HG03457 (cell line): ENCODE data around the gene MRPL21.

Experiments
- ATAC-seq: cut with Tn5 transposase; IDR thresholded peaks from one replicate; pipeline ENCODE4 v1.9.1; 2021; ENCODE audit warnings: moderate number of reproducible peaks; ENCODE audit not compliant: unreplicated experiment

The MRPL21 gene

DNA sequence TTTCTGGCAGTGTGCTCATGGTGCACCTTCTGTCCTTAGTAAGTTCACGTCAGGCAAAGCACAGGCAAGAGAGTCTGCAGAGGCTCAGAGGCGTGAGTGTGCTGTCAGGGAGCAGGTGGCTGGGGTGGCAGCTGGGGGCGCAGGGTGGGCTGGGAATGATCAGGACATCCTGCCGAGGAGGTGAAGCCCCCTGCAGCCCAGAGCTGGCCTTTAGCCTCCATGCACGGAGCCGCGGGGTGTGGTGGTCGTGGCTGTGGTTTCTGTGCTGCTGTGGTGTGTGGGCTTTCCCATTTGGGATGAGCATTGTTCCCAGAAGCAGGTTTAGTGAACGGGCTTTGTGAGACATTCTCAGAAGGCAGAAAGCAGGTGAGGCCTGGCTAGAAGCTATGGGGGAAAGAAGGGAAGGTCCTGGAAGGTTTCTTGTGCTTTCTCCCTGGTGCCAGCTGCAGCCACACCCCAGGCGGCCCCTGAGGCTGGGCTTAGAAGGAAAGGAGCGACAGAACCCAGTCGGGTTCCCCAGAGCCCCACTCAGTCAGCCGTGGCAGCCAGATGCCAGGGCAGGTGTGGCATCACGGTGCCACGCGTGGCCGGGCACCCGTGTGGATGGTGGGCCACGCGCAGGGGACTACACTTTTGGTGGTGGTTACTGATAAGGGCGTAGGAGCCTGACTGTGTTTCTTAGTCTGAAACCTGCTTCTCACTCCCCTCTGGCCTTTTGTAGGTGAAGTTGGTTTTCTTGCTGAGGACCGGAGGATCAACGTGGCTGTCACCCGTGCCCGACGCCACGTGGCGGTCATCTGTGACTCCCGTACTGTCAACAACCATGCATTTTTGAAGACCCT, 32.1 kb upstream of the MRPL21 start:
- ATAC-seq: no peak

DNA sequence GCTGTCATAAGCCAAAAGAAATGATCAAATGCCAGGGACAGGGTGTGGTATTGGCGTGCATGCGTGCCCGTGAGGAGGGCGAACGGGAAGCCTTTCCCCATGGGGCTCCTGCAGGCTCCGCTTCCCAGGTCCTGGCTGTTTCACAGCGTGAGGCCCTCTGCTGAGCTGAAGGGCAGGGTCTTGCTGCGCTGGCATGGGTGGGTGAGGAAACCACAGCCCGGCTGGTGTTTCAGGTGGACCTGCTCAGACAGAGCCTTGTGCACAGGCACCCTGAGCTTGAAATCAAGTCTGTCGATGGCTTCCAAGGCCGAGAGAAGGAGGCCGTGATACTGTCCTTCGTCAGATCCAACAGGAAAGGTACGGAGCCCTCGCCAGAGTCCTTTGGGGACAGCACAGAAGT, 31.4 kb upstream of the MRPL21 start:
- ATAC-seq: no peak

DNA sequence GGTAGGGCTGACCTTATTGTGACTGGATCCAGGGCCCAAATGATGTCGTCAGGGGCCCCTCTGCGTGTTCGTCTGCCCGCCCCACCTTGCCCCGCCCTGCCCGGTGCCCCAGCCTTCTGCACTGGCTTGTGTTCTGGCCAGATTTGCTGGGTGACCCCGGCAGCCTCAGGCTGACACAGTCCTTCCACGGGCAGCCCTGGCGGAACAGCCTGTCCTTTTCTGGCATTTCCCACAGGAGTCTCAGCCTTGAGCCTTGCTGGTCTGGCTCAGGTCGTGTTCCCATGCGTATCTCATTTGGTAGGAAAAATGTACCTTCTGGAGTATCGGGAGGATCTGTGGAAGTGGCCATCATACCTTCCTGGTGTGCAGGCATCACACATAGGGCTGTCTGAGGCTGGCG, 31.0 kb upstream of the MRPL21 start:
- ATAC-seq: no peak

DNA sequence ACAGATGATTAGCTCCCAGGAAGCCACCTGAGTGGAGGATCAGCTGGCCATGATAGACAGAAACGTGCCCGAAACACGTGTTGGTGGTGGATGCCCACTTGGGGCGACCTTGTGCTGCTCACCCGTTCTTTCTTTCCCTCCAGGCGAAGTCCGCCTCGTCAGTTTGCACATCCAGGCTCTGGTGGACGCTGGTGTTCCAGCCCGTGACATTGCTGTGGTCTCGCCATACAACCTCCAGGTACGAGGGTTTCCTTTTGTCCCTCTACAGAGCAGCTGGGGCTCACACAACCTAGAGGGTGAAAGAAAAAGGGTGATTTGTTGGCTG, 30.7 kb upstream of the MRPL21 start:
- ATAC-seq: no peak

DNA sequence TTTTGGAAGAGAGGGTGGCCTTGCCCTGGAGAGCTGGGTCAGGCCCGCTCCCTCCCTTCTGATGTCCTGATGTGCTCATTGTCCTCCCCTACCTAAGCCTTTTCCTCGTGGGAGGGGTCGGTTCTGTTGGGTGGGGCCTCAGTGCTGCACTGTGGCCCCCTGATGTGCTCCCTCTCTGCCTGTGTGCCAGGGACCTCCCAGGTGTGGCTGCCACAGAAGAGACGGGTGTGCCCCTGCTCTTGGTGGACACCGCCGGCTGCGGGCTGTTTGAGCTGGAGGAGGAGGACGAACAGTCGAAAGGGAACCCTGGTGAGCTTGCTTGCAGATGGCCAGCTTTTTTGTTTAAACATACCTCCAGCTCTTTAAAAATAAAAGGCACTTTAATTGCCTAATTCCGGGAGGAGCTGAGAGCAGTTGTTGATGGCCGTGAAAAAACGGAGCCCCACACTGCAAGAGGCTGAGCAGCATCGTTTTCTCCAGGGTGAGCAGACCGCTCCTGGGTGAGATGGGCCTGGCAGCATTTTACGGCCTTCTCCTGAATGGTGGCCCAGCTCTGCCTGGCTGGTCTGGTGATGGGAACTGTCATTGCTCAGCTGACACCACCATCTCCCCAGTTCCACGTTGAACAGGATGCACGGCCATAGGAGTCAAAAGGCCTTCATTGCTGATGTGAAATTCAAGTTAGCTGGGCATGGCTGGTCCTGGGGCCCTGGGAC, 30.1 kb upstream of the MRPL21 start:
- ATAC-seq: no peak

DNA sequence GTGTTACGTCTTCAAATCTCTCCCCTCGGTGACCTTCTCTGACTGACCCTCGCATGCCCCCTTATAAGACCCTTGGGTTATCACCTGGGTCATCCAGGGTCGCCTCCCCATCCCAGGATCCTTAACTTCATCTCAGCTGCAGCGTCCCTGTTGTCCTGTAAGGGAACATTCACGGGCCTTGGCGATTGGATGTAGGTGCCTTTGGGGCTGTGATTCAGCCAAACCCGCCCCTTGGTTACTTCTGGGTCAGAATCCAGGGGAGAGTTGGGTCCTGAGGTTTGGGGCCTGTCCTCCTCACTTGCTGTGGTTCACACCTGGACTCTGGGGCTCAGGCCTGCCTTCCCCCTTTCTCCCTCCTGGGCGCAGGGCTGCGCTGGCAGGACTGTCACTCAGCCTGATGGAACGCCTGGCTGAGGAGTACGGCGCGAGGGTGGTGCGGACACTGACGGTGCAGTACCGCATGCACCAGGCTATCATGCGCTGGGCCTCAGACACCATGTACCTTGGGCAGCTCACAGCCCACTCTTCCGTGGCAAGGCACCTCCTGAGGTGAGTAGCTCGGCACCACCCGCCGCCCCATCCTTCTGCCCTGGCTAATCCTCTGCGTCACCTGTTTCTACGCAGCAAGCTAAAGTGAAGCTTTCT, 29.4 kb upstream of the MRPL21 start:
- ATAC-seq: no peak

DNA sequence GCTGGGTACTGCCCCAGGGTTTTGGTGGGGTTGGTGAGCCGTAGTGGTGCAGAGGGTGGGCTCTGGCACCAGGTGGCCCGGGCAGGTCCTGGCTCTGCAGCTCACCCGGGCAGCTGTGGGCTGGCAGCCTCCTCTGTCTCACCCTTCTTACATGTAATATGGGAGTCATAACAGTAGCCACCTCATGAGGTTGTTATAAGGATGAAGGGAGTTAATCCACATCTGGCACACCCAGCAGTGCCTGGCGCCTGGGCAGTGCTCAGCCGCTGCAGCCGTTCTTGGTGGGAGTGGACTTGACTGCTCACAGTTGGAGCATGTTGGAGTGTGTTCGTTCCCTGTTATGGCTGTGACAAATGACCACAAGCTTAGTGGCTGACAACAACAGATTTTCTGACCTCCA, 28.7 kb upstream of the MRPL21 start:
- no peak for ATAC-seq

DNA sequence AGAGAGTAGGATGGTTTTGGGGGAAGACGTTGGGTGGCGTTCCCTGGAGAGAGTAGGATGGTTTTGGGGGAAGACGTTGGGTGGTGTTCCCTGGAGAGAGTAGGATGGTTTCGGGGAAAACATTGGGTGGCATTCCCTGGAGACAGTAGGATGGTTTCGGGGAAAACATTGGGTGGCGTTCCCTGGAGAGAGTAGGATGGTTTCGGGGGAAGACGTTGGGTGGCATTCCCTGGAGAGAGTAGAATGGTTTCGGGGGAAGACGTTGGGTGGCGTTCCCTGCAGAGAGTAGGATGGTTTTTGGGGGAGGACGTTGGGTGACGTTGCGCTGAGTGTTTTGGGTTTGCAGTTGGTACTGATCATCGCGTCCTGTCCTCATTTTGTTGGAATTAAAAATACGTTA, 28.3 kb upstream of the MRPL21 start:
- no peak for ATAC-seq

DNA sequence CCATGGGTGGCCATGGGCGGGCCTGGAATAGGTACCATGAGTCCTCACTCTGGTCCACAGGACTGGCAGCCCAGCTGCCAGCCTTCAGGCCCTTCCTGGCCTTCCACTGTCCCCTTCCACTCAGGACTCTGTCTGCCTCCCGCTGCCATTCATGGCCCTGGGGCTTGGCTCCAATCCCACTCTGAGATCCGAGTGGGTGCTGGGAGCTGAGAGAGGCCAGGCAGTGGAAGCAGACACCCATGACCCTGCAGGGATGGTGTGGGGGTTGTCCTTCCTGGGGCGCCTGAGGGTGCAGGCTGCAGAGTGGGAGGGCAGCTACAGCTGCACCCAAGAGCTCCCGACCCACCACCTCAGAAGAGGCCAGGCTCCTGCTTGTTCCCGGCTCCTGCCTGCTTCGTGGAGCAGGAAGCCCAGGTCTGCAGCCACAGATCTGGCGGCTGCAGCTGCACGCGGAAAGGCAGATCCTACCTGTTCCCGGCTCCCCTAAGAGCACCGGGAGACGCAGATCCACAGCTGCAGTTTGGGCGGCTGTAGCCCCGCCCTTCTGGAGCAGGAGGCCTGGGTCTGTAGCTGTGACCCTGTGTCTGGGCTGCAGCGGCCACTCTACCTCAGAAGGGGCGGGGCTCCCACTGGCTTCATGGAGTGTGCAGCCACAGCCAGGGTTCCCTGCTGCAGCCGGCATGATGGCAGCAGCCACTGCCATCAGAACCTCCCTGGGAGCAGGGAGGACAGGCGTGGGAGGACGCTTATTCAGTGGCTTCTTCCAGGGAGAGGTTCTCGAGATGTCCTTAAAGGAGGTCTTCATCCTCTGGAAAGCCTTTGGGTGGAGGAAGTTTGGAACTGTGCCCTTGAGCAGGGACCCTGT, 27.6 kb upstream of the MRPL21 start:
- ATAC-seq: no peak

DNA sequence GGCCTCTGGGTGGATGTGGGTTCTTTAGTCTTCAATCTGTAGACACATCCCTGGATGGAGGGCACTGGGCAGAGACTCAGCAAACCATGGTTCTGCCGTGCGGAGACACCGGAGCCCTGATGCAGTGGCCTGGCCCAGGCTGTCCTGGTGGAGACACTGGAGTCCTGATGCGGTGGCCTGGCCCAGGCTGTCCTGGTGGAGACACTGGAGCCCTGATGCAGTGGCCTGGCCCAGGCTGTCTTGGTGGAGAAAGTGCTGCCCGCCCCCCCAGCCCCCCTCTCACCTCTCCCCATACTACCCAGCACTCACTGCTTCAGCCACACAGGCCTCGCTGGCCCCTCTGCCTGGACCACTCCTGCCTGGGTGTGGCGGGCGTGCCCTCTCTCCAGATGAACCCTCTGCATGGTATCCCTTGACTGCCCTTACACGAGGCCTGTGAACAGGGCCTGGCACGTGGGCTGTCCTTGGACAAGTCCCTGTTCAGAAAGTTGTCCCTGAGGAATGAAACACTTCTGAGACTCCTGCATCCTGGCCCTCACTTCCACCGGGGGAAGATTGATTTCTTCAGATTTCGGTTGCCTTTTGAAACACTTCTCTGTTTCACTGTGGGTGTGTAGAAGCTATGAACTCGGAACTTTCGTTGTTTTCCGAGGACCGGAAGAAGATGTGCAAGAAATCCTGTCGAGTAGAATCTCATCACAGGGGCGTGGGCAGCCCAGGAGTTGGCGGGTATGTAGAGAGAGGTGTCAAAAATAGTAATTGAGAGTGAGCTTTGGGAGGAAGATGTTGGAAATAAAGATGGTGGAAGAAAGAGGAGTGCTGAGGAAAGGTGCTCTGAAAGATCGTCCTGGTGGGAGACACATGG, 26.3 kb upstream of the MRPL21 start:
- ATAC-seq: no peak

DNA sequence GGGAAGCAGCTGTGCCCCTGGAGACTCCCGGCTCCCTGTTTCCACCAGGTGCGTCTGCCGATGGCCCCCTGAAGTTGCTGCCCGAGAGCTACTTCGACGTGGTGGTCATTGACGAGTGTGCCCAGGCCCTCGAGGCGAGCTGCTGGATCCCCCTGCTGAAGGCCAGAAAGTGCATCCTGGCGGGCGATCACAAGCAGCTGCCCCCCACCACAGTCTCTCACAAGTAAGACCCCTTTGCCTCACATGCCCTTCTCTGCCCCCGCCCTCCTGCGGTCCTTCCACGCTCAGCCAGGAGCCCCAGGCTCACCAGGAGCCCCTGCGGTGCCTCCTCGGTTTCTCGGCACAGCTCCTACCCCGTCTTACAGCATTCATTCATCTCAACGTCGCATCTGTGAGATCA, 25.5 kb upstream of the MRPL21 start:
- ATAC-seq: no peak

DNA sequence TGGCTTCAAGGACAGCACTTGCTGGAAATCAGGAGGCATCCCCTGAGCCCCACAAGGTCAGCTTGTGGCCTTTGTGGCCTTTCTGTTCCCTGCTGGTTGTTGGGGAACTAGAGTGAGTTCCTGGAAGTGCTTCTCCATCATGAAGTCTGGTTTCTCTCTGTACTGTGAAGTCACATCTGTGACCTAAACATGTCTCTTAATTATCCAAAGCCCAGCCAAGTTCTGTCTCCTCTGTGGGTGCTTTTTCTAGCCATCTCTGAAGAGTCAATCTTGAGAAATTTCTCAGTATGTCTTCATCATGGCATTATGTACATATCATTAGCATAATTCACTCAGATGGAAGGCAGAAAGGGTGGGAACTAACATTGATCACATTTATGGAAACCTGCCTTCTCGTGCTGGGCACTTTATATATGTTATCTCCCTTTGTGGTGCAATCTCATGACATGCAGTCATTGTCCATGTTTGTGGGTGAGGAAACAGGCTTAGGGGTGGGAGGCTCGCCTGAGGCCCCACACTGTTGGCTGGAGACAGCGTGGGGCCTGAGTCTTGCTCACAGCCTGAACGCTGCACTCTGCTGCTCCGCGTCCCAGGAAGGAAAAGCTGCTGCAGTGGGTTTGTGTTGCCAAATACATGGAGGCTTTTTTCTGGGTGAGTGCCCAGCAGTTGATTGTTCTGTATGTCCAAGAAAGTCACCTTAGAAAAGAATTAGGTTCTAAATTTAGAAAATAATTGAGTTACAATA, 24.7 kb upstream of the MRPL21 start:
- ATAC-seq: no peak

DNA sequence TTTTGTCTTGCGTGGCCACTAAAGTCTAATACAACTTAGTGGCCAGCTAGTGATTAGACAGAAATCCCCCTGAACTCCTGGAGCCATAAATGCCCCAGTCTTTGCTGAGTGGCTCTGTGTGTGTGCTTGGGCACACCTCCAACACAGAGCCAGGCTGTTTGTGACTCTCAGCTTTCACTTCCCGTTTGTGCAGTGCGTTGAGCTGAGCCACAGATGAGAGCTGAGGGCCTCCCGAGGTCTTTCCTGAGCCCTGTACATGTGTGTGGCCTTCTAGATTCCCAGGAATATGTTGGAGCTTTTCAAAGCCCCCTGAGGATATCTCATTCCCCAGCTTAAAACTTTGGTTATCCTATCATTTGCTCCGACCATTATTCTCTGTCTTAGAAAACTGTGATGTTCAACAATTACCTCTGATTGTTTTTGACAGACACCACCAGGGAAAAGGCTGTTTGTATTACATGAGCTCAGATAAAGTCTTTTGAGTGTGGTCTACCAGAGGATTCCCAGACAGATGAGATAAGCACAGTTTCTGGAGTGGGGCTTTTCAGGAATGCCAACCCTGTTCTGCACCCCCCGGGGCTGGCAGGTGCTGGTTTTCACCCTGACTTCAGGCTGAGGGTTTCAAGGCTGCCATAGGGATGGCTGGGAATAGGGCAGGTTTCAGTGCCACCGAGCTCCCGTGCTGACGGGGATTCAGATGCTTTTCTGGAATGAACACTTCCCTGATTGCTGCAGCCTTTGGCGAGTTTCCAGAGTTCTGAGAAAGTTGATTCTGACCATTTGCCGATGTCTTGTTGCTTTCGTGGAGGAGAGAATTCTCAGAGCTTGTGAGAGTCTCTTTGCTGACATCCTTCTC, 23.9 kb upstream of the MRPL21 start:
- ATAC-seq: no peak

DNA sequence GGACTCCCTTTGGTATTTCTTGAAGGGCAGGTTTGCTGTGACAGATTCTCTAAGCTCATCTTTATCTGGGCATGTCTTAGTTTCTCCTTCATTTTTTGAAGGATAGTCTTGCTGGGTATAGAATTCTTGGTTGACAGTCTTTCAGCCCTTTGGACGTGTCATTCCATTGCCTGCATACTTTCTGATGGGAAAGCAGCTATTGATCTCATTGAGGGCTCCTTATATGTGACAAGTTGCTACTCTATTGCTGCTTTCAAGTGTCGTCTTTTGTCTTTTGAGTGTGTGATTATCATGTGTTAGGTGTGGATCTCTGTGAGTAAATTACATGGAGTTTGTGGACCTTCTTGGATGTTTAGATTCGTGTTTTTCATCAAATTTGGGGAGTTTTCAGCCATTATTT, 22.0 kb upstream of the MRPL21 start:
- ATAC-seq: no peak

DNA sequence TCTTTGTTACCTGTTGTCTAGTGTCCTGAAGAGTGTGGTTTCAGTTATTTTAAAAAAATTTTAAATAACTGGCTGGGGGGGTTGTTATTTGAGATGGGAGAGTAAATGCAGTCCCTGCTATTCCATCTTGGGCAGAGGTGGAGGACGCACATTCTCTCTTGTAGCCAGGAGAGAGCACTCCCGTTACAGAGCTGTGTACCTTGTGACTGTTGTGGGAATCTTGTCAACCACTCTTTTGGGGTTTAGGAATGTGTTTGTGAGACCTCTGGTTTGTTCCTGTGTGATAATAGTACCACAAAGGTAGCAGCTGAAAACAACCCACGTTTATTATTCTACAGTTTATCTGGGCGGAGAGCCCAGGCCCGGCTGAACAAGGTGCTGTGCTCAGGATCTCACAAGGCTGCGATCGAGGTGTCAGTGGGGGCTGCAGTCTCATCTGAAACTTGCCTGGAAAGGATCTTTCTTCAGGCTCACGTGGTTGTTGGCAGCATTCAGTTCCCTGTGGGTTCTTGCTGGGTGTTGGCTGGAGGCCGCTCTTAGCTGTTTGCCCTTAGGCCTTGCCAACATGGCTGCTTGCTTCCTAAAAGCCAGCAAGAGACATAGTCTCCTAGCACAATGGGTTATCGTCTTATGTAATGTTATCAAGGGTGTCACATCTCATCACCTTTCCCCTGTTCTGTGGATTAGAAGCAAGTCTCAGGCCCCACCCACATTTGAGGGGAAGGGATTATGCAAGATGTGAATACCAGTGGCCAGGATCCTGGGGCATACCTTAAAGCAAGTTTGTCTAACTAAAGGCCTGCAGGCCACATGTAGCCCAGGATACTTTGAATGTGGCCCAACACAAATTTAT, 20.7 kb upstream of the MRPL21 start:
- no peak for ATAC-seq

DNA sequence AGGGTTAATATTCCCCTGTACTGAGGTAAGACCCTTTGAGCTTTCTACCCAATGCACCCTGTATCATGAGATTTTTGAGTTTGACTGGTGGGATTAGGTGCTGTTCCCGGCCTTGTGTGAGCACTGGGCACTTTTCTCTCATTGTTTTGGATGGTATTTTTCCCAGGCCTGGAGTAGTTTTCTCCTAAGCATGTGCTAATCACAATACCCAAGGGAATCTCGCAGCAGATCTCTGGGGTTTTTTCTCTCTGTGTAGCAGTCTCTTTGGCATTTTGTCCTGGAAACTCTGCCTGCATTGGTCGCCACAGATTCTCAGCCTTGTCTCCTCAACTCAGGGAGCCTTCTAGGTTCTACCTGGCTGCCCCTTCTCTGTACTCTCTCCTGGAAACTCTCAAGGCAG, 20.0 kb upstream of the MRPL21 start:
- no peak for ATAC-seq

DNA sequence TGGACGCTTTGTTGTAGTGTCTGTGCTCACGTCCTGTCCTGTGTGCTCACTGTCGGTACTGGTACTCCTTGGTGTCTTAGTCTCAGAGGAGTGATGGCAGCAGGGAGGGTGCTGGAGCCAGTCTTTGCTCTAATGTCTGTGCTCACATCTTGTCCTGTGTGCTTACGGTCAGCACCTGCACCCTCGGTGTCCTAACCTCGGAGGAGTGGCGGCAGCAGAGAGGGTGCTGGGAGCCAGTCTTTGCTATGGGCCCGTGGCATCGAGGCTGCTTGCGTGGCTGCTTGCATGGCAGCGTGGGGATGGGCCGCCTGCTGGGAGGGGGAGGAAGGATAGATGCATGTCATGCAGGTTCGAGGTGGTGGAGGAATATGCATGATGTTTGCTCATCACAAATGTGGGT, 12.8 kb upstream of the MRPL21 start:
- no peak for ATAC-seq

DNA sequence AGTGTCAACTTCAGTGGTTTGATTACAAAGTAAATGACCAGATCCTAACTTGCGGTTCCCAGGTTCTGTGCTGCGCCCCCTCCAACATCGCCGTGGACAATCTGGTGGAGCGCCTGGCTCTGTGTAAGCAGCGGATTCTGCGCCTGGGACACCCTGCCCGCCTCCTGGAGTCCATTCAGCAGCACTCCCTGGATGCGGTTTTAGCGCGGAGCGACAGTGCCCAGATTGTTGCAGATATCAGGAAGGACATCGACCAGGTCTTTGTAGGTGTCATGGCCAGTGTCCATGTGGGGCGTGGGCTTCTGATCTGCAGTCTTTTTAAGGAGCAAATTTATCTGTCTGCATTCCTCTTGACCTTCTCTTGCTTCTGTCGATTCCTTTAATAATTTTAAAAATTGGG, 11.1 kb upstream of the MRPL21 start:
- no peak for ATAC-seq
